HS-5 (cell line): Measurements from ENCODE around the gene LRRC37B.
"Not testable (repeated sequence)": the region's sequence is repeated elsewhere in the genome, so short reads cannot be mapped to it uniquely, and the experiment has no call there.

Experiments
- DNase-seq: peaks from one replicate; pipeline ENCODE4 v3.0.0-alpha.2; 2012; ENCODE audit warnings: low read depth

Gene LRRC37B

GRCh38 chr17:32086833-32087232 lies 79.7 kb downstream of the LRRC37B start:
- not testable (repeated sequence) for DNase-seq

GRCh38 chr17:32092062-32092461 lies 84.9 kb downstream of the LRRC37B start:
- DNase-seq, result not testable (repeated sequence)

GRCh38 chr17:32099686-32100085 lies 92.5 kb downstream of the LRRC37B start:
- no peak for DNase-seq

DNA sequence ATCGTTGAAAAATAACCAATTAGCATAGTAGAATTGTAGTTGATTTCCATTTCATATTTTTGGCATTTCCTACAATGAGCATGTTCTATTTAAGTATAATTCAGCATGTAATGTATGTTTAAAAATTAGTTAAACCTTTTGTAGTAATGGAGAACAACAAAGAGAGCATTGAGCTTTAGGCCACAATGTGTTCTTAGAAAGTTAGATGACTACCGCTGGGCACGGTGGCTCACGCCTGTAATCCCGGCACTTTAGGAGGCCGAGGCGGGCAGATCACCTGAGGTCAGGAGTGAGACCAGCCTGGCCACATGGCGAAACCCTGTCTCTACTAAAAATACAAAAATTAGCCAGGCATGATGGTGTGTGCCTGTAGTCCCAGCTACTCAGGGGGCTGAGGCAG lies 93.1 kb downstream of the LRRC37B start:
- not testable (repeated sequence) for DNase-seq

DNA sequence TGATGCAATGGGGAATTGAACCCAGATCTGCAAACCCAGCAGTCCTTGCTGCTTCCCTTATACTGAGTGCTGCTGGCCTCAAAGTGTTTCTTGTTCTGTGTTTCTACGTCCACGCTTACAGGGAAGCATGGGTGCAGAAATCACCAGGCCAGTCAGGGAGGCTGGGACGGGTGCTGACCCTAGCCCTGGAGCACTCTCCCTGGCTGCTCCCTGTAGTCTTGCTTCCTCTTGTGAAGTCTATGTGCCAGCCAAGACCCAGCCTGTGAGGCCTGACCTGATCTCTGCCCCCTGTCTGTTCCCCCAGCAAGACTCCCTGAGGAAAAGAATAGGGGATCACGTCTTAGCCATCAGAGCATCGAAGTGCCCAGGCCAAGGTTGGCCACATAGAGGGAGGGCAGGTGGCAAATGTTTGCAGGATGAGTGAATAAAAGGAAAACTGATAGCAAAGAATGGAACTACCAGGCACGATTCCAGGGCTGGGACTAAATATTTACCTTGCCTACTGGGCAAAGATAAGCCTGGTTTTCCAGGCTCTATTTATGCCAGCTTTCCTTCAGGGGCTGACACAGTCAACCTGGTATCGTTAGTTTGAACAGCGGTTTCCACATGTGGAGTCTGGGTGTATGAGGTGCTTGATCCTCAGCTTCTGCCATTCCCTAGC lies 93.9 kb downstream of the LRRC37B start:
- no peak for DNase-seq

DNA sequence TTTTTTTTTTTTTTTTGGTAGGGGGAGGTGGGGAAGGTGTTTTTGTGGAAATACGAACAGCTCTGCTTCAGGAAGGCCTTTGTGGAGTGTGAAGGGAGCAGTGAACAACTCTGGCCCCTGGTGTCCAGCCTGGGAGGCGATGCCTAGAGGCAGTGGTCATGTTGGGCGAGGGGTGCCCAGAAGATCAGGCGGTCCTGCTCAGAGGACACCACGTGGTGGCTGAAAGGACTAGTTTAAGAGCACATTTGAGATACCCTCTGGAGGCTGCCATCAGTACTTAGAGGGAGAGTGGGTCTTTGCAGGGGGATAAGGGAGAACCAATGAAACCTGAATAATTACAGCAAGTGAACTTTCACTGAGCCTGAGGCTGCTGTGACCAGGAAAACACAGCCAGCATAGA lies 95.0 kb downstream of the LRRC37B start:
- no peak for DNase-seq

DNA sequence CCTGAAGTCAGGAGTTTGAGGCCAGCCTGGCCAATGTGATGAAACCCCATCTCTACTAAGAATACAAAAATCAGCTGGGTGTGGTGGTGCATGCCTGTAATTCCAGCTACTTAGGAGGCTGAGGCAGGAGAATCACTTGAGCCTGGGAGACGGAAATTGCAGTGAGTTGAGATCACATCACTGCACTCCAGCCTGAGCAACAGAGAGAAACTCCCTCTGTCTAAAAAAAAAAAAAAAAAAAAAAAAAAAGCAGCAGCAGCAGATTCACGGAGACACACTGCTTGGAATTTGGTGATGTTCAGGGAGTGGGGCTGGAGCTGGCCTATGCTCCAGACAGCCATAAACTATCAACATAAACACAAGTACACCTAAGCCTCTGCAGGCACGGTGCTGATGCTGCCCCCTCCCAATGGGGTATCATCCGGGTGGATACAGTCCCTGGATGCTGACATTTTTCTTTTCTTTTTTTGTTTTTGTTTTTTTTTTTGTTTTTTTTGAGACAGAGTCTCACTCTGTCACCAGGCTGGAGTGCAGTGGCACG lies 95.5 kb downstream of the LRRC37B start:
- DNase-seq, result no peak
